Ureter (tissue), 1 donor: ENCODE results near the gene KDM8. TPM values are rescaled to one million over a fixed set of nuclear protein-coding genes. Genes with fewer than 3 reads are reported as not detected.

Experiments used
- DNase-seq: peaks from one replicate; pipeline ENCODE4 v3.0.0-alpha.2; 2020; ENCODE audit warnings: low spot score
- total RNA-seq: library from RNA; stranded (reverse); gene quantifications from one replicate; pipeline ENCODE4 v1.2.4, GENCODE V29; 2023
- donor health status: DM: yes; HTN: yes; CAD: no.

The KDM8 gene
- total RNA-seq, 1 donor from 2014 or later: 13.9 TPM

- DNase-seq: no peak
Measured at GRCh38 chr16:27230562-27231001, 27.3 kb downstream of the KDM8 start.

GRCh38 chr16:27231692-27232060 lies 28.4 kb downstream of the KDM8 start:
- no peak for DNase-seq

DNA sequence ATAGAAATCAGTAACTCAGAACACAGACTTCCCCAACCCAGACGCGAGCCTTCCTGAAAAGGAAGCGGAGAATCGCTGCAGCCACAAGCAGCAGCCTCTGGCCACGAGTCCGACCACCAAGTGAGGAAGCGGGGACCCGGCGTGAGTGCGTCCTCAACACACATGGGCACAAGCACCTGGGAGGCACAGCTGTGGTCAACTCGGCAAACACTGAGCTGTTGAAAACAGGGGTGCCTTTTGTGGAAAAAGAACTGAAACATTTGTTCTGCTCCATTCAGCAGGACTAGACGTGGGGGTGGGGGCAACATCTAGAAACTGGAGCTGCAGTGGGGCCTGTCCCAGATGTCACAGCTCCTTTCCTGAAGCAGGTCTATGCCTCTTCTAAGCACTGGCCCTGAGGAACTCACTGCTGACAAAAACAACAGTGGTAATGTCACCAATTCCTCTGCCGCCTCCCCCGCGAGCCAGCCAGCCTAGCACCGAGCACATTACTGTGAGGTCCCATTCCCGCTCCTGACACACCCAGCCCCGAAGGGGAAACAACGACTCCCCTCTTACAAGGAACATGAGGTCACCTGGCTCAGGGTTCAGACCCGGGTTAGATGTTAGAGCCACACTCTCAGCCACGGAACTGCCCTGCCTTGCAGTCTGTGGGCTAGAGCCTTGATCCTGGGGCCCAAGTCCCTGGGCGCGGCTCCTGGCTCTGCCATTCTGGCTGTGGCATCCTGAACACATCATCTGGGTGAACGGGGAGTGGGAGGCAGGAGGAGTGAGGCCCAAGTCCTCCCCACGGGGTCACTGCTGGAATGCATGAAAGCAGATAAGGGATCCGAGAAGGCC lies 29.0 kb downstream of the KDM8 start:
- DNase-seq: no peak

DNA sequence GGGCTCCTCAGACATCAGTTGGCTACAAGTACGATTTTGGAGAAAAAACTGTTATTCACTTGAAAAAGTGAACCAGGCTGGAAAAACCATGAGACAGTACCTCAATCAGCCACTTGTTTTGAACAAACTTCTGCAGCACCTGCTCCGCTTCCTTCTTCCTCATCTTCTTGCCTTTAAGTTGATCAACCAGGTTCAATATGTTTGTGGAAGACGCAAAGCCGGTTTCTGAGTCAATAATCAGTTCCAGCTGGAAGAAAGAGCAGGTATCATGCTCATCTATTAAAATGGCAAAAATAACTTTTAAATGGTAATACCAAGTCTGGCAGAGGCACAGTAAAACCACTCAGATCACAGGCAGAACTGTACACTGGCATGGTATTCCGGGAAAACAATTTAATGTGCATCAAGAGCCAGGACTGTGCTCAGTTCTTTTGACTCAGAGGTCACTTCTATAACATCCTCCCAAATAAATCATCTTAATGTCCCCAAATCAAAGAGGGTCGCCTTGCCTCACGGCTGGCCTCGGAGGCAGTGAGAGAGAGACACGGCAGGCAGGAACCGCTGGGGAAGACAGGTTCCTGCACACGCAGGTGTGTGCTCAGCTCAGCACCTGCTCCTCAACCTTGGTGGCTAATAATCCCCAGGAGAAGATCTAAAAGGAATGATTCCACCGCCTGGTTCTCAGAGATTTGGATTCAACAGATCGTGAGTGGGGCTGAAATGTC lies 29.7 kb downstream of the KDM8 start:
- DNase-seq: no peak

DNA sequence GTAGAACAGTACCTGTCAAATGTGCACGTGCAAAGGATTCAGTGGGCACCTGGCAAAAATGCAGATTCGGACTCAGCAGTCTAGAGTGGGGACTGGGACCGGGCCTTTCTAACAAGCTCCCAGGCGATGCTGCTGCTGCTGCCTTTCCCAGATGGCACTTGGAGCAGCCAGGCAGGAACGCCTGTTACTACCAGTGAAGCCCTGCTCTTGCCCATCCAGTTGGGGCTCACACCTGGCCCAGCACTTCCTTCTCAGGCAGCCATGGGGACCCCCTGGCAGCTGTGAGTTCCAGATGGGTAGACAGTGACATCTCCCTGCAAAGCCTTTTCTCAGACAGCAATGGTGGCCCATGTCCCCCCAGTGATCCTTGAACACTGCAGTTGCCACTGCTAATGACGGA lies 30.4 kb downstream of the KDM8 start:
- no peak for DNase-seq

DNA sequence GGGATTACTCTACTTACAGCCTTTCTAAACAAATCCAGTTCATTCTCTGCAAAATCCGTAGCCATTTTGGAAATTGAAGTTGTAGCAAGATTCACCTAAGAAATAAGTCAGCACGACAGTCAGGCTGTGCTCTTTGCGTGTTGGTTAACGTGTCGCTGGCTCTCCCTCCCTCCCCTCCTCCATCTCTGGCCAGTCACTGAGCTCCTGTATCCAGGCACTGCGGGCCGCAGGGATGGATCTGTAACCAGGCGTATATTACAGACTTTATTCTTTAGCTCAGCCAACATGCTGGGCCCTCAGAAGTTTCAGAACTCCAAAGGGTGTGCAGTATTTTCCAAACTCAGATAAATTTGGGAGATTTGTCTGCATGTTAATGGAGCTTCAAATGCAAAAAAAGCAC lies 30.8 kb downstream of the KDM8 start:
- DNase-seq: no peak

DNA sequence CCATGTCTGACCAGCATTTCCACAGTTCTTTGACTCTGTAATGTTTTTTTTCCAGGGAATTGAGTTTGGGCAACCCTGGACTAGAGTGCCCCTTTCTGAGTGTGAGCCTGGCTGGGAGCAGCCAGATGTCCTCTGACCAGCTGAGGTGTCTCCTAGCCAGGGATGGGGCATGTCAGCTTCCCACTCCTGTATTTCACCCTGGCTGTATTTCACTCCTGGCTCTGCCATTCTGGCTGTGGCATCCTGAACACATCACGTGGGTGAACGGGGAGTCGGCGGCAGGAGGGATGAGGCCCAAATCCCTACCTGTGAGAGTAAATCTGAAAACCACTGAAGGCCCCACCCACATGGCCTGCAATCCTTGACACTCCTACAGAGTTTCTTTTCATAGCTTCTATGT lies 31.3 kb downstream of the KDM8 start:
- DNase-seq: no peak

DNA sequence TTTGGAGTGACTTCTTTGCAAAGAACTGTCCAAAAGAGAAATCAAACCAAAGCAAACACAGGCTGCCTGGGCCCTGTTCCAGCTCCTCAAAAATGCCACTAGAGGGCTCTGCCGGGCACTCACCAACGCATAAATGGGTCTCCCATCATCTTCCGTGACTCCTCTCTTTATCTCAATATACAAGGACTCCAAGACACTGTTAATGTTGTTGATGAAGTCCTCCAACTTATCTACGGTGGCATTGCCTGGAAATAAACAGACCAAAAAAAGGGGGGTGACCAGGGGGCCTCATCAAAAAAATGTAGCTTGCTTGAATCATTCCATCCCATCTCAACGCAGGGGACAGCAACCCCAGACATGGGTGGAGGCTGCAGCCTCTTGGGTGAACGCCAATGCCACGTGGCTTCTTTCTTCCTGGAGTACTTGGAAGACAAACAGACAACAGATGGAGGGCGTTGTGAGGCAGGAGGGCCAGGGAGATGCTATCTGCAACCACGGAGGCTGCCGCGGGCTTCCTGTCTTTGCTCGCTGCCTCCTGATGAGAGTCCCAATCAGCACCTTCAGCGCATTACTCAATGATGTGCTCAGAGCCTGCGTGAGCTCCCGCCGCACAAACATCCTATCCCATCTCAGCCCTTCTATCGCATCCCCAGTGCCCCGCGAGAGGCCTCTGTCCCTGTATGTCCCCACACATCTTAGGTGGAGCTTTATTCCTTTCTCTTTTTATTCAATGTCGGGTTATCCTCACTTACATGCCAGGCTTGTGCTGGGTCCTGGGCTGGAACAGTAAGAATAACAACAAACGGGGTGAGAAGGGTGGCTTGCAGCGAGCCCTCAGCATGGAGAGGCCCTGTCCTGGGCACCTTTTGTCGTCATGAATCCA lies 32.0 kb downstream of the KDM8 start:
- DNase-seq: peak; percentile 90

- DNase-seq: no peak
Measured at GRCh38 chr16:27235938-27236245, 32.6 kb downstream of the KDM8 start.

GRCh38 chr16:27236635-27237218 lies 33.4 kb downstream of the KDM8 start:
- no peak for DNase-seq

DNA sequence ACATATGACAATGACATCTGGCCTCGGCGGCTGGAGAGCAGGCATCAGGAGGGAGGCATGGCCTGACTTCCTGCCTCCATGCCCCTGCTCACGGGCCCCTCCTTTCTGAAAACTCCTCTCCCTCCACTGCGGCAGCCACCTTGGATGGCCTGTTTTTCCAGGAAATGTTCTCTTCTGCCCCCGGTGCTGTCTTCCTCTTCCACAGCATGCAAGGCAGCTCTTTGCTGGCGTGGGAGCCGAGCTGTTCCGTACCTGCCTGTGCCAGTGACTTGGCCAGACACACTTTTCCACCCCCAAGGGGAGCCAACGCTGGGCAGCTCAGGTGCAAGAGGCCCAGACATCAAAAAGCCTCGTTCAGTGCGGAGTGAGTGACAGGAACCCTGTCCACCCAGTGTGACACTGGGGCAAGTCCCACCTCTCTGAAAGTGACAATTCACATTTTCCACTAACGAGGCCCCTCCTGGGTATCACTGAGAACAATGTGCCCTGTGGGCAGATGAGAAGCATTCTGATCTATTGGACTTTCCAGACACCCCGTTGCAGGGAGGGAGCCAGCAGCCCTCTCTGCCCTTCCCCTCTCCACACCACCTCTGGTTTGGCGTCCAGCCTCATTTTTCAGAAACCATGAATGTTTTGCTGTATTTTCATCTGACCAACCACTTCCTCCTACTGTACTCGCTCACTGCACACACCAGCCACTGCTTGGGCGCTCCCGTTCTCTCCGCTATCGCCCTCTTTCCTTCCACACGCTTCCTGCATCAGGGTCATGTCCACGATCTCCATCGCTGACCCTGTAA lies 34.1 kb downstream of the KDM8 start:
- DNase-seq: no peak

- no peak for DNase-seq
Measured at GRCh38 chr16:27238016-27238587, 34.8 kb downstream of the KDM8 start.

- DNase-seq: no peak
Measured at GRCh38 chr16:27238591-27238990, 35.3 kb downstream of the KDM8 start.

GRCh38 chr16:27239026-27239425 lies 35.7 kb downstream of the KDM8 start:
- no peak for DNase-seq

DNA sequence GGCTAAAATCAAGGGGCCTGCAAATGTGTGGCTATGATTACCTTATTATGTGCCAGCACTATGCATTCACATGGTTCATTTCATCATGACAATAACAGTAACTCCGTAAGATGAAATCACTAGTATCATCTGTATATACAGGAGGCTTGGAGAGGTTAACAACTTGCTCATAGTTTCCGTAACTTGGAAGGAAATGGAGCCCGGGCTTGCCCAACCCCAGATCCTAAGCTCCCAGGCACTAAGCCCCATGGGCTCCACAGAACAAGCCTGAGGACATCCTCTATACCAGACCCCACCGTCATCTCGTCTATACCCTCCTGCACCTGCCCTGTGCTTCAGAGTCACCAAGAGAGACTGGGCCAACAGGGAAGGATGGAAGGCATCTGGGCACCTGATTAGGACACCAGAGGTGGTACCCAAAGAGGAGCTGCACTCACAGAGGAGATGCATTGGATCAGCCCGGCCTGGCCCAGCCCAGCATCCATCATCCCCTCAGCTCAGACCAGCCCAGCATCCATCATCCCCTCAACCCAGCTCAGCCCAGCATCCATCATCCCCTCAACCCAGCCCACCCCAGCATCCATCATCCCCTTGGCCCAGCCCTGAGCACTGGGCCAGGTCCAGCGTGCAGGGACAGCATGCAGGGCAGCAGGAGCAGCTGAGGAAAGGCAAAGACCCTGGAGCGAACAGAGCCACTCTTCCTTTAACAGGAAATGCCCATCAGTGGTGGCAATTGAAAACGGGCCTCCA lies 36.8 kb downstream of the KDM8 start:
- DNase-seq: no peak

DNA sequence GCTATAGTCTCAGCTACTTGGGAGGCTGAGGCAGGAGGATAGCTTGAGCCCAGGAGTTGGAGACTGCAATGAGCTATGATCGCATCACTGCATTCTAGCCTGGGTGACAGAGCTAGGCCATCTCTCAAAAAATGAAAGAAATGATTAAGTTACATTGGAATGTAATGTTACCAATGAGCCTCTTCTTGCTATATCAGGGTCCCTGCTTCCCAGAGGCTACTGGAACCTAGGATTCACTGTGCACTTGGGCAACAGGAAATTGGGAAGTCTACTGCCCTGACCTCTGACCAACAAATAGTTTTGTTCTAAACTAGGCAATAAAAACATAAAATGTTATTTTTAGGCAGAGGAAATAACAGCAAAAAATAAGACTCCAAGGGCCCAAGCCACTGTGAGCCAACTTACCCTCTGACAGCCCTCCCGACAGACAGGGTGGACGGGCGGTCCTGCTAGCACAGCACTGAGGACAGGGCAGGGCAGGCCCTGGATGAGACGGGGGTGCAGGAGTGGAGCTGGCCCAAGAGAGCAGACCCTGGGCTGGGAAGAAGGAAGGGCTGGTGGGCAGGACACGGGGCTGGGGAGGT lies 37.7 kb downstream of the KDM8 start:
- DNase-seq: no peak

- no peak for DNase-seq
Measured at GRCh38 chr16:27241658-27242057, 38.3 kb downstream of the KDM8 start.

- DNase-seq: no peak
Measured at GRCh38 chr16:27242398-27242797, 39.1 kb downstream of the KDM8 start.

DNA sequence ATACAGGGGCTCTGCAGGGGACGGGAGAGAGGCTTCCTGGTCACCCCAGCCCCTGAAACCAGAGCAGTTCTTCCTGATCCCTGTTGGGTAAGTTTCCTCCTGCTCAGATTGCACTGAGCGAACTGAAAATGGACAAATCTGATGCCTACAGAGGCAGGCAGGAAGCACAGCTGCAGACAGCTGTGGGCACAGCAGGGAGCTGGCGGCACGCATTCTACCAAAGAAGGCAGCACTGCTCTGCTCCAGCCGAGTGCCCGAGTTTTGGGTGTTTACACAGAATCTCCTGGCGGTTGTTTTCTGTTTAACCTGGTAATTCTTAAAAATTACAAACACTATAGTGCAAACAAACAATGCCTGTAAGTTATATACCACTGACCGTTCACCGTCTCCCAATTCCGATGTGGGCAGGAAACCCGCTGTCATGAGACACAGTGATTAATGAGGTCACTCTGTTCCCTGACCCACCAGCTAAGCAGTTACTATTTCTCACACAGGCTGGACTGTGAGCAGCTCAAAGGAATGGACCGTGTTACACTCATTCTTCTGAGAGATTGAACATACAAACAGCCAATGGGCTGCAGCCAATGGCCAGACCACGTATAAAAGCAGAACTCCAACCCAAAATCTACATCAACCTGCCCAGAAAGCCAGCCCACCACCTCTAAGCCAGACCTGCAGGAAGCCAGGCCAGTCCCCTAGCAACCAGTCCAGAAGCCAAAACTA lies 39.7 kb downstream of the KDM8 start:
- DNase-seq: no peak
